HG02623 (cell line): ENCODE results near the gene OAS2.

Experiments
- ATAC-seq: cut with Tn5 transposase; IDR thresholded peaks from one replicate; pipeline ENCODE4 v1.9.1; 2021; ENCODE audit warnings: moderate library complexity; ENCODE audit not compliant: unreplicated experiment

Gene OAS2

DNA sequence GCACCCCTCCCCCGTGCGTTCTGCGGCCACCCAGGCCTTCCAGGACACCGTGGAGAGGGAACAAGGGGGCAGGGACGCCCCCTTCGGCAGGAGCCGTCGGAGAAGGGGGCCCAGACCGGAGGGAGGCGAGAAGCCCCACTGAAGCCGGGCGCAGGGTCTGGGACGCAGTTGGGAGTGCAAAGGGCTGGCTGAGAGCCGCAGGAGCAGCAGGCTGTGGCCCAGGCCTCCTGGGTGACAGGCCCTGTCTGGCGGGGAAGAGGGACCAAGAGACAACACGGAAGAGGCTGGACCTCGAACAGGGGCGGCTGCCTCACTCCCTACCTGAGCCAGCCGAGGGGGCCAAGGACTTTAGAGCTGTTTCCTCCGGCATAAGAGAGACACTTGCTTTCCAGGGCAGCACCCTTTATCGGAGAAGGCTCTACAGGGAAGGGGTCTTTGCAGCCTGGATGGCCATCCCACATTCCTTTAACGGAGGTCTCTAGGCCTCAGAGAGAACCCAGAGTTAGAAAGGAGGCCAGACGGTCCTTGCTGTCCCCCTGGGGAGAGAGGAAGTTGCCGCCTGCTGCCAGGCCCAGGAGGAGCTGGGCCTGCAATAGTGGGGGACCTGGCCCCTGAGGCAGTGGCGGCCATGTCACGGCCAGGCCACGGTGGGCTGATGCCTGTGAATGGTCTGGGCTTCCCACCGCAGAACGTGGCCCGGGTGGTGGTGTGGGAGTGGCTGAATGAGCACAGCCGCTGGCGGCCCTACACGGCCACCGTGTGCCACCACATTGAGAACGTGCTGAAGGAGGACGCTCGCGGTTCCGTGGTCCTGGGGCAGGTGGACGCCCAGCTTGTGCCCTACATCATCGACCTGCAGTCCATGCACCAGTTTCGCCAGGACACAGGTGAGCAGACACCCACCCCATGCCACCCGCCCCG lies 79.5 kb downstream of the OAS2 start:
- no peak for ATAC-seq

DNA sequence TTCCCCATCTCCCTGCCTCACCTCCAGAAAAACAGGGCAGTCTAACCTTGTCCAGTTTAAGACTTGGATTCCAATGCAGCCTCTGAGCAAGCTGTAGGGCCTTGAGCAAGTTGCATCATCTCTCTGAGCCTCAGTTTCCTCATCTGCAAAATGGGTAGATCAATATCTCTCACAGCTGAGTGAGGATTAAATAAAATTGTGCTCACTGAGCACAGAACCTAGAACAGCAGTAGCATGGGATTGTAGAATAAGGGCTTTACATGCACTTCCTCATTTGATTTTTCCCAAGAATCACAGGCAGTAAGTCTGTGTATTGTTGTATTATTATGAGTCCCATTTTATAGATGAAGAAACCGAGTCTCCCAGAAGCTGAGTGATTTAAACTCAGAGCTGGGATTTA lies 80.2 kb downstream of the OAS2 start:
- no peak for ATAC-seq

DNA sequence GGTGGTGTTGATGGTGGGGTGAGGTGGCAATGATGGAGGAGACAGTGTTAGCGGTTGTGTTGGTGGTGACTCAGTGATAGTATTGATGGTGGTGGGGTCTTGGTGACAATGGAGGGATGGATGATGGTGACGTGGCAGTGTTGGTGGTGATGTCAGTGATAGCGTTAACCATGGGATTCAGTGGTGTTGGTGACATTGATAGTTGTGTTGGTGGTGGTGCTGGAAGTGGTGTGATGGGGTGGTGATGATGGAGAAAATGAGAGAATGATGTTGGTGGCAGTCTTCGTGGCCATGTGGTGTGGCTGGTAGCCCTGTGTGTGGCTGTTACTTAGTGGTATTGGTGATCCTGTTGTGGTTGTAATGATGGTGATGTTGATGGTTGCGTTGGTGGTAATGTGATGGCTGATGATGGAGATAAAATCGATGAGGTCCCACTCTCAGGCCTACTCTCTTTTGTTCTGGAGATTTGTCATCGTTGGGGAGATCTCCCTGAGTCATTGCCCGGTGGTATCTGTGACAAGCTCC lies 80.8 kb downstream of the OAS2 start:
- no peak for ATAC-seq

DNA sequence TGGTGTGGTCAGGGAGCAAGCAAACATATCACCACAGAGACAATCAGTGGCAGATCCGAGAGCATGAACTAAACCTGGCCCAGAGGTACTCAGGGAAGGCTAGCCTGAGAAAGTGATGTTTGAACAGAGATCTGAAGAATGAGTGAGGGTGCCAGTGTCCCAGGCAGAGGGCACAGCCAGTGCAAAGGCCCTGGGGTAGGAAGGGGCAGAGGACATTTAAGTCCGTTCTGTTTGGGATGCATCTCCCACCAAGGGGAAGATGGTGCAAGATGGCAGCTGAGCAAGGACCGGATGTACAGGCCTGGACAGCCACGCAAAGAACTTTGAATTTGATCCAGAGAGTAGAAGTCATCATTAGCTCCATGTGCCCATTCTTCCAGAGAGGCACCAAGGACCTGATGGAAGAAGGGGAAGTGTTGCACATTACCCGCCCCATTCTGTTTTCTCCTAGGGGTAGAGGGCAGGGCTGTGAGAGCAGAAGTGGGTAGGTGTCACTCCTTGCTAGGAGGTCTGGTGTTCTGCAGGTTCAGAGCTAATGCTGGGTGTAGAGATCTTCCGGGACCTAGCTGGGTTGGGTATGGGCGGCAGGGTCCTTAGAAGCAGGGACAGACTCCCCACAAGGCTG lies 82.1 kb downstream of the OAS2 start:
- ATAC-seq: no peak

DNA sequence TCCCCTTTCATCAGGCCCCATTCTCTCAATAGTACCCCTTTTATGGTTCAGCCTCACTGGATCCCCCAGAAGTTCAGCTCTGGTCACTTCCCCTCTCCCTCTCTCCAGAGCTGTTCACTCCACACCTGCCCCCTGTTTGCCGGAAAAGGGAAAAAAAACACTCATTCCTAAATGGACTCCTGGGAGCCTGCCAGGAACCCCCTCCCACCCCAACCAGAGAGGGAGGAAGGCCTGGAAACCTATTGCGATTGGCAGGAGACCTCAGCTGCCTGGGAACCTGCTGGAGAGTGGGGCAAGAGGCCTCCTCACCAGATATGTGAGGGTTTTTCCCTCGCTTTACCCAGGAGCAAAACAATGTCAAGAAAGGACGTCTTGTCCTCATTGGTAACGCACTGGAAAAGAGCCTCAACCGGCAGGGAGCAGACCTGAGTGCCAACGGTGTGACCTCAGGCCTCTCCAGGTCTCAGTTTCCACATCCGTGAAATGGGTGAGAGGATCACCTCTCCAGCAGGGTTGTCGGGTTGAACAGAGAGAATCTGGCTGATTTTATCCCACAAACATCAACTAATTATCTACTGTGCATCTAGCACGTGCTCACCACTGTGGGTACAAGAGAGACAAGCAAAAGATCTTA lies 82.9 kb downstream of the OAS2 start:
- no peak for ATAC-seq
